GM12865 (cell line): Measurements from ENCODE around the gene CEP131.

ENCODE experiments used
- DNase-seq: peaks from one replicate; pipeline ENCODE4 v3.0.0; 2010; ENCODE audit warnings: low read depth
- H3K4me3 ChIP-seq: 2 replicates; pipeline ENCODE4 v1.5.1; 2011; ENCODE audit warnings: mild to moderate bottlenecking, low read depth, low read length, control low read depth
- CTCF ChIP-seq: IDR thresholded peaks from 2 replicates; pipeline ENCODE4 v1.5.1; 2011; ENCODE audit warnings: low read length, control low read depth, low read depth, inconsistent platforms; ENCODE audit not compliant: insufficient read depth; ENCODE audit errors: missing control alignments

The CEP131 gene

GRCh38 chr17:81238815-81239713, 16.3 kb upstream of the CEP131 start, which contains the start of the genes NDUFAF8 and TEPSIN:
TSS of gene NDUFAF8 (plus strand) at chr17:81239318. CDS start at chr17:81239364, 46 bp downstream.
TSS of gene TEPSIN (minus strand) at chr17:81239055. CDS start at chr17:81239033, 22 bp downstream.
- TF ChIP-seq CTCF, result no peak
- H3K4me3 ChIP-seq, result peak within 1 kb of the TSS; percentile 76
- DNase-seq, result peak; percentile 99

- no peak for DNase-seq
- peak overlapping the region; percentile 76 for H3K4me3 ChIP-seq
- no peak for TF ChIP-seq CTCF
These were observed 15.7 kb upstream of the CEP131 start for GRCh38 chr17:81238490-81238814.

- H3K4me3 ChIP-seq, result peak overlapping the region; percentile 76
- no peak for TF ChIP-seq CTCF
- DNase-seq, result no peak
These were observed 15.1 kb upstream of the CEP131 start for GRCh38 chr17:81237591-81238489.

GRCh38 chr17:81236784-81237183, 14.0 kb upstream of the CEP131 start:
- no peak for TF ChIP-seq CTCF
- DNase-seq, result no peak
- no peak overlapping the region for H3K4me3 ChIP-seq

GRCh38 chr17:81235822-81236740, 13.3 kb upstream of the CEP131 start:
- H3K4me3 ChIP-seq, result no peak overlapping the region
- no peak for TF ChIP-seq CTCF

More at GRCh38 chr17:81235822-81236740, 13.3 kb upstream of the CEP131 start:
- no peak for DNase-seq
